ENCODE results near the gene TCF4. TPM values are rescaled to one million over a fixed set of nuclear protein-coding genes. Genes with fewer than 3 reads are reported as not detected.

The TCF4 gene
- total RNA-seq, 1 donor from 2014 or later, result 159 TPM

DNA sequence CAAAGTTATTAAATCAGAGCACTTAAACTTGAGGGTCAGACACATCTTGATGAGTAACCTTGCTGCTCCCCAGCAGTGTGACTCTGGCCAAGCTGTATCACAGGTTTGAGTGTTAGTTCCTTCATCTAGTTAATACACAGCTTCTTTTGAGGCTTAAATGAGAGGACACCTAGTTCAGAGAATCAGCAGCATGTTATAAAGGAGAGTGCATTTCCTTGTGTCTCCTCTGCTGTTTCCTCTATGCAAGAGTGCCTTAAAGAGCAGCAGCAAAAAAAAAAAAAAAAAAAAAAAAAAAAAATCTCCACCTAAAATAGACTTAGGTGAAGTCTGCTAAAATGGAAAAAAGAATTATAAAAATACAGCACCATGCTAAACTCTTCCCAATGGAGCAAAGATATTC, 261.9 kb downstream of the TCF4 start:
- no peak for DNase-seq (ENCODE audit: low spot score)

DNA sequence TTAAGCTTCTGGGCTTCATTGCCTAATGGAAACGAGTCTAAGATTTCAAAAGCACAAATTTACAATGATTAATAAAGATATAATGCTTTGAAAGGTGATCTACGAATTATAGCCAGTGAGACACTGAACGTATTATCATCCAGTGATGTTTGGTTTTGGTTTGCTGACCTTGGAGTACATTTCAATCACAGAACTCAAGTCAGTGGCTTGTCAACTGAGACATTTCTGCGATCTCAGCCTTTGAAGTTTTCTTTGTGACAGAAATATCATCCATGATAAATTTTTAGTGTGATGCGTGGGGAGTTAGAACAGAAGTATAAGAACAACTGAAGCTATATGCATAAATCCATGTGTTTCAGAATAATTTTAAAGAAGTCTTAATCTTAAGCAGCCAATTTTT, 263.8 kb downstream of the TCF4 start:
- DNase-seq (ENCODE audit: low spot score), result no peak

DNA sequence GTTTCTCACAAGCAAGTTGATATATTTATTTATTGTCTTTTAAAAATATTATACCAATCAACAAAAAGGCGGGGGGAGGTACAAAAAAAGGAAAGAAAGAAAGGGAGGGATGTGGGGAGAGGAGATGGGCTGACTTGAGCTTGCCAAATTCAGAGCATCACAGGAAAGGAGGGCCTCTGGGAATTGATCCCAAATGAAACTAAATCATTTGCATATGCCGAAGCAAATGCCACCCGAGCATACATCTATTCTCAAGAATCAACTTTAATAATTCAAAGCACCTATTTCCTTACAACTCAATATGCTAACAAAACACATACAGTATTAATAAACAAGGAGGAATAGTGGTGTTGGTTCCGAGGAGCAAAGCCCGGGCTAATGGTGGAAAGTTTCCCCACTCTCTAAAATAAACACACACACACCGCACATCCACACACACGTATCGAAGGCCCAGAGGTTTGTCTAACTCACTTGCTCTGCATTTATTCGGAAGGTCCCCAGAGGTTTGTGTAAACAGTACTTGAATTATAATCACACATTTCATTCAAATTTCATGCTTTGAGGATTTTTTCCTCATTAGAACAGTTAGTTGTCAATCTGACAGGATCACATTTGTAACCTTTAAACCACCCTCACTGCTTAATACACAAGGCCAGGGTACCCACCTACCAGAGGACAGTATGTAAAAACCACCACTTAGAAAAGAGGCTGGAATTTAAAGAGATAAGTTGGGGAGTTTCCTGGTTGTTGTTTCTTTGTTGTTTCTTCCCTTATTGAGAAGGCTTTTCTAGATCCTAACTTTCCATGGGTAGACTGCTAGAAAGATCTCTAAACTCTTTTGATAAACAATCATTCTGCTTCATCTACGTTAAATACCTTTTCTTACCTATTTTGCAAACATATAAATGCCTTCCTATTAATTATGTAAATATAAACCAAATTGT, 264.7 kb downstream of the TCF4 start:
- DNase-seq (ENCODE audit: low spot score), result no peak

DNA sequence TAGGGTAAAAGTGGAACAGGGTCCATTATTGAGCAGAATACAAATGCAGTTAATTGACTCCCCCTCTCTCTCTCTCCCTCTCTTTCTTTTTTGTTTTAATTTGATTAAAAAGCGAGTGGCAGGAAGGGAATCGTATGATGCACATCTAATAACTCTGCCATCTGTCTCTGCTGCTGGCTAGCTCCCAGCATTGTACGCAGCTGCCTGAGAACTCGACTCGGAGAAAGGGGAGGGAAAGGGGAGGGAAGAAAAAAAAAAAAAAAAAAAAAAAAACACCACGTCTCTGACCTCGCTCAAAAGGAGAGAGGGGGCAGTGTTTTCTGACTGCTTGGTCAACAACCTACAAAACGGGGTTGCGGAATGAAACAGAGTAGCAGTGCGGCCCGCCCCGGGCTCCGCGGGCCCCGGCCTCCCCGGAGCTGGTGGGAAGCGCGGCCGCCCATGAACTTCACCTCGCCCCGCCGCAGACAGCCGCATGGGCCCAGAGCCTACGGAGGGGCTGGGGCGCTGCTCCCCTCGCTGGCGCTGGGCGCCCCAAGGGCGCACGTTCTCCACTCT, 265.7 kb downstream of the TCF4 start:
- no peak for DNase-seq (ENCODE audit: low spot score)

DNA sequence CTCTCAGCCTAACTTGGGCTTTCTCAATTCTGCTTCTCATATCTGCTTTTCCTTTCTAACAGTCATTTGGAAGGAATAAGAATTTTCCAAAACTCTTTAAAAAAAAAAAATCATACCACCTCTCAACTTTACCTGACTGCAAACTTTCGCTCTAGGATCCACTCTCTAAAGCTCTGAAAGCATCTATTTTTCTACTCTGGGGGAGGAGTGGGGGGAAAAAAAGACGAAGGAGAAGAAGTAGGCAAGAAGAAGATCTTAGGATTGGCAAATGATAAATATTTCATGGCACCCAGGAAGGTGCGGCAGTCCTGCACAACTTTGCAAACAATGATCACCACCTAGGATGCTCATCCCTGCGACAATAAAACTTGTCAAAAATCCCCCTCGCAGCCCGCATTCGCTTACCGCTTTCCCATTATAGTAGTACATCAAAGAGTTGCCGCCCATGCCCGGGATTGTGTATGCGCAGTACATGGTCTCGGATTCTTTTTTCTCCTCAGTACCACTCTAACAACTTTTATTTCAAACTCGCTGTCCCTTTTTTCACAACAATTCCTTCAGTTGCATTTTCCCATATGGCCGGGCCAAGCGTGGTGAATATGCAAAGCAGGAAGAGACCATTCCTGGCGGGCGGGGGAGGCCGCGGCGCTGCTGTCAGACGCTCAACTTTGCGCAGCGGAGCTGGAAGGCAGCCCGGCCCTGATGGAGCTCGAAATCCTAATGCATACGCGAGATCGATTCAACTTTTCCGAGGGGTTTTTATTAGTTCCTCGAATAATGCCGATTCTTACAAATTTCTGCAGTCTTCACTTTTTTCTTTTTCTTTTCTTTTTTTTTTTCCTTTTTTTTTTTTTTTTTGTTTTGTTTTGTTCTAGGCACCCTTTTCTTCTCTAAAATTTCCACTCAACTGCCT, 266.5 kb downstream of the TCF4 start:
- DNase-seq (ENCODE audit: low spot score), result peak; percentile 95

DNA sequence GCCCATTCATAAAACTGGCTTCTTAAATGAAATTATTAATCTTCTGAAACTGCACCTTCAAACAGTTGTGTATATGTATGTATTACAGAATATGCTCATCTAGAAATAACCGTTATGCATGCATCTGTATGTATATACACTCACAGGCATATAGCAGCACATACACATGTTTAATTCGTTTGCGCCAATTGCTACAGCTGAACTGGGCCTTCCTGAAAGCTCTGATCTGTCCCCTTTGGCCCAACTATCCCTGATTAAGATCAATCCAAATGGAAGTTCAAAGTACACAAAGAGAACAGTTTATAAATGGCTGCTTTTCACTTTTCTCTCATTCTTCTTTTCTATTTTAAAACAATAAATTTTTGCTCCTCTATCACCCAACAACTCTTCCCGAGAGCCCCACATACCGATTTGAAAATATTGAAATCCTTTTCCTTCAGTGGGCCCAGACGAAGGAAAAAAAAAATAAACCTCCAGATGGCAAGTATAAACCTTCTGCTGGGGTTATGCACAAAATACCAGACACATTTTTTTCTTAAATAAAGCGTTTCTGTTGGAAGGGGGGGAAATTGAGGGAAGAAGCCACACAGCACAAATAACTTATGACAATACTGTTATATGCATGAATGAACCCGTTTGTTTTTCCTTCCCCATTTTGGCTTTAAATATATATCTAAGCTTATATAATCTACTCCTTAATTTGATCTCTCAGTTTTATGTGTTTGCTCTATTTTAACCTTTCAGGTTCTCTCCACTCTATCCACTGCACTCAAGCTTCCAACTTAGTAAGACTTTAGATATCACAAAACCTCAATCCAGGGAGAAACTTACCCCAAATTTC, 267.3 kb downstream of the TCF4 start:
- no peak for DNase-seq (ENCODE audit: low spot score)

DNA sequence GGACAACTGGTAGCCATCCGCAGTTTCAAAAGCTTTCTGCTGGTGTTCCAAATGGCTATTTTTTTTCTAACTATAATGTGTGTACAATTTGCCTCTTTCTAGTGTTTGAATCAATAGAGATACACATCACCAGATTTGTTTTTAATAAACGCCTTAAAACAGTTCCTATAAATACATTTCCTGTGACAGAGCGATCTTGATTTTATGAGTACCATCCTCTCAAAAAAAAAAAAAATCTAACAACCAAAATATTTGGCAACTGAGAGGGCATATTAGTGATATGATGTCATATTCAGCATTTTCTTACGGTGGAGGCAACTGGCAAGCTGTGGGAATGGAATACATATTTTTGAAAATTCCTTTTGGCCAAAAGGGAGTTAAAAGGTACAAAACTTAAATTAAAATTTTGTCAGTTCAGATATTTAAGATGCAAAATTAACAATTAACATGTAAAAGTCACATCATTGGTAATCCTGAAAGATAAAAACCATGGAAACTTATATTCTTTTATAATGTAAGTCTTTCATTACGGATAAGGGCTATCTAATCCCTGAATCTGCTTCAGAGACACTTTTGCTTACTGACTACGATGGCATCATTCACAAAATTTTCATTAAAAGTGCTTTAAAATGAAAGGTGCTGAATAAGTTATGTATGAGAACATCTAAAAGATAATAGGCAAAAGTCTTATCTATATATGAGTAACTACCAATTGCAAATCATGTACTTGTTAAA, 268.4 kb downstream of the TCF4 start:
- no peak for DNase-seq (ENCODE audit: low spot score)

DNA sequence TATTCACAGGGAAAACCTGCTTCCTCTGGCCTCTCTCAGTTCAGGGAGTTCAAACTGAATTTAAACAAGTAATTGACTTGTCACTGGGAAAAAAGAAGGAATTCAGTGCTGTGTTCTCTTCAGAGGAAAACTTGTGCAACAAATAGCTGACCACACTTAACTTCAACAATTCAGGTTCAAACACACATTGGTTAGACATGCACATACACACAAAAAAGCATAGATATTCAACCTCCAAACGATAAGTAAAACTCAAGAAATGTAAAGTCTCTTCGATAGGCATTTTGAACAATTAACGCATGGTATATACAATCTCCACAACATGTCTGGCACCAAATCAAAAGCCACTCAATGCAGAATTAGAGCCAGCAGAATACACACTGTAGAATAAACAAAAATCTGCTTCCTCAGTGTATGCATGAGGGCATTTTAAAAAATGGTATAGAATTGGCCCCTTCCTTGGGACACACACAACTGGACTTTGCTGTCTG, 269.0 kb downstream of the TCF4 start:
- DNase-seq (ENCODE audit: low spot score), result no peak

DNA sequence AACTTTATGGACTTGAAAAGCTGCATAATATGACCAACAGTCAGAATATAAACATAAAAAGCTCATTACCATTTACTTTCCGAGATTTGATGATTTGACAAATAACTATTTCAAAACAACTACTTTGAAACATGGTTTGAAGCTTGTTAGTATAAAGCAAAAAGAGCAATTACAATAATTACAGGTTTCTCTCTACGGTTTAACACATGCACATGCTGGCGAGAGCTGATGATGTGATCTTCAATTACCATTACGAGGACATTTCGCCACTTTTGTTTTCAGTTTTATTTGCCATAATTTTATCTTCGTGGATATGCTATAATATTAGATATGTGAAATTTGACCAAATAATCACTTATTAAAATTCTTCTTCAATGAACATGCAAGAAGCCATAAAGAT, 270.1 kb downstream of the TCF4 start:
- no peak for DNase-seq (ENCODE audit: low spot score)

DNA sequence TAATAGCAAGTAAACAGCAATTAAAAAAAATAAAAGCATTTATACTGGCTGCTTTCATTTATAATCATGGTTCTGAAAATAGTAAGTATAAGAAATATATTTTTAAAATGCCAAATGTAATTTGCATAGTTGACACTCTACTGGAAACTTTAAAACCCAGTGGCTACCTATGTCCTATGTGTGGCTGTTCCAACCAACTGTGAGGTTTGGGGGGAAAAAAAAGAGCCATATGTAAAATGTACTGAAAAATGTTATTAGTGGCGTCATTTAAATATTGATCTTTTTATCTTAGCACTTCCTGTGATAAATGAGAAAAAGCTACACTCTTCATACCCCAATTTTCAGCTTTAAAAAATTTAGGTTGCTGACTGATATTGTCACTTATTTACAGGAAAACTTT, 270.7 kb downstream of the TCF4 start:
- DNase-seq (ENCODE audit: low spot score), result no peak

DNA sequence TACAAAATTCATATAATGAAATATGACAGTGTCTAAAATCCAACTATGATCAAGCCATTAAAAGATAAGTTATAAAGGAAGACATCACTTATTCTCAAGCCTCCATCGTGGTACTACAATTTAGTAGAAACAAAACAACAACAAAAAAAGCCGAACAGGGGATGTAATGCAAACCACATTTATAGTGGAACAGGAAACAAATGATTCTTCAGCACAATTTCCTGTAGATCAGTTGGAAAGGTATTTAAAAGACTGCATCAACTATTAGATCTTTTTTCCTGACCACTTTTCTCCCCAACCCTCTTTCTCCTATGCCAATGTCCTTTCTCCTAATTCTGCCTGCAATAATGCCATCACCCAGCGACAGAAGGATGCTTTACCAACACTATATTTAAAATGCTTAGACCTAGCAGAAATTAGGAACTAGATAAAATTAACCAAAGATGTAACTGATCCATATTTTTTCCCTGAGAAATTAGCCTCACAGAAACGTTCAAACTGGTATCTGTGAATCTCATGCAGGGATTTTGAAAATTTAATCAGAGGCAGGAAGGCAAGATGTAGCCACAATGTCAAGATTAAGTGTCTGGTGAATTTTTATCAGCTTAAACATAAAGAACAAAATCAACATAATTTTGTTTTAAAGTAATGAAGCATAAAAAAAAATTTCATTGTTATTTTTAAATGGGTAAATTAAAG, 271.4 kb downstream of the TCF4 start:
- no peak for DNase-seq (ENCODE audit: low spot score)

DNA sequence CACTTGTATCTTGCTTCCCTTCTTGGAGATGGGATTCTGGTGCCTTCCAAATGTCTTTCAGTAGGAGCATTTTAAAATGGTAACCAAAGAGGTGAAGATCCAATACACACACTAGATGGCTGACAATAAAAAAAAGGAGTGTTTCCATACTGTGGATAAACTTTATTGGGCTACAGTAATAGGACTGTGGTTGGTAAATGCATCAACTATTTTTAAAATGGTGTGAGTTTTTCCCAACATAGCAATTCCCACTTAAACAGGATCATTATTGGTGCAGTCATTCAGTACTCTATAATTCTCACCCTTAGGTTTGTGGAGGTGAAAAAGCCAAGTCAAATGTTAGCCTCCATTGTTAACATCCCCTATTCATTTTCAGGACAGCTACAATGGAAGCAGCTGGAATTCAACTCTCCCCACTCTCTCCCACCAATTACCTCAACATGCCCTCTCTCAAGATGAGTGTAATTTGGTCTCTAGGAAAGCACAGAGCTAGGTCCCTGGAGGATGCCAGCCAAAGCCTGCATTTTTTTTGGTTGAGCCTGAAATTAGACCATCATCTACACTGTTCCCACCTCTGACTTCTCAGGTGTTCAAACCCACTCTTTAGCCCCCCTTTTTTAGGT, 273.3 kb downstream of the TCF4 start:
- DNase-seq (ENCODE audit: low spot score), result no peak

DNA sequence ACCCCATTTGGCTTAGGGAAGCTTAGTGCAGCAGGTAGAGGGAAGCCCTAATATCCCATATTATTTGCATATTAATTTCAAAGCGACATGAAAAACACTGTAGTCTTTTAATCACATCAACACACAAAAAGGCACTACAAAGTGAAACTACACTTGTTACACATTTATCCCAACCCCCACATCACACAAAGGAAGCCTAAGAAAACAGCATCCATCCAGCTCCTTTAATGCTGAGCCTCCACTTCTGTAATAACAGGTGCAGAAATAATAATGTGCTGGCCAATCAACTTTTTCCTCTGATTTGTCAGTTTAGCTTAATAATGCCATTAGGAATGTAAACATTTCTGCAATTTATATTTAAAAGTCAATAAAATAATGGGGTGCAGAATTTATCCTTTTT, 274.0 kb downstream of the TCF4 start:
- no peak for DNase-seq (ENCODE audit: low spot score)

DNA sequence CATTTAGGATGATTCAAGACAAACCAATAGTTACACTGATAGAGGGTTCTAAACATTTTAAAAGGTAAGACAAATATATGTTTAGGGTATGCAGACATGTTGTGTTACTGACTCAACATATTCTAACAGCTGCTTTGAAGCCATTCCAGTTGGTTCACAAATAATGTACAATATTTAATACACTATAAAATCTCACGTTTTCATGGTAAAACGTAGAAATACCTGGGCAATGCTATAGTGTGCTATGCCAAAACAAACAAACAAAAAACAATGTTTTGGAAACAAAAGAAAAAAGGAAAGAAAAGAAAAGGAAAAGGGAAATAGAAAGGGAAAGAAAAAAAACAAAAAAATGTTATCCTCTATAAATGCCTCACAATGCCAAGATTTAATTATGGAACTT, 277.1 kb downstream of the TCF4 start:
- no peak for DNase-seq (ENCODE audit: low spot score)

DNA sequence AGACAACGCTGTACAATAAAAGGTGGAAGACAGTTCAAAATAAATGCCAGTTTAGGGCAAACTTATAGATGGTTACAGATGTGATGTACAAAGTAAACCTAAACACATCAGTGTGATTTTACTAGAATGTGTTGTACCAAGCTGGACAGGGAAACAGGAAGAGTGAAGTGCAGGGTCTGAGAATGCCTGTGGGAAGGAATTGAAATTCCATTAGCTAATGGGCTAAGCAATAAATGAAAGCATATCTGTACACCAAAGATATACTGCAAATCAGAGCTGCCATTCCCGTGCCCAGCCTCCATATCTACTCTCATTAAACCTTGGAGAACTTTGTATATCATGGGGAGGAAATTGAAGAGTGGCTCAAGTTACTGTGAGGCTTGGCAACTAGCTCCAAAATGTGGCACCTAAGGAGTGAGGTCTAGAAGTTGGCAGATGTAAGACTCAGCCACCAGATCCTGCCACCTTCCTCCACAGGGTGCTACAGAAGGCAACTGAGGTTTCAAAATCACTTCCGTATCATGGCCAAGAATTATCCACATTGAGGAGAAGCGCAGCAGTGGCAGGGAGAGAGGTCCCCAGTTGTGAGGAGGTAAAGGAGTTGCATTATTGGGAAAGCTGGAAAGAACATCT, 277.8 kb downstream of the TCF4 start:
- no peak for DNase-seq (ENCODE audit: low spot score)

DNA sequence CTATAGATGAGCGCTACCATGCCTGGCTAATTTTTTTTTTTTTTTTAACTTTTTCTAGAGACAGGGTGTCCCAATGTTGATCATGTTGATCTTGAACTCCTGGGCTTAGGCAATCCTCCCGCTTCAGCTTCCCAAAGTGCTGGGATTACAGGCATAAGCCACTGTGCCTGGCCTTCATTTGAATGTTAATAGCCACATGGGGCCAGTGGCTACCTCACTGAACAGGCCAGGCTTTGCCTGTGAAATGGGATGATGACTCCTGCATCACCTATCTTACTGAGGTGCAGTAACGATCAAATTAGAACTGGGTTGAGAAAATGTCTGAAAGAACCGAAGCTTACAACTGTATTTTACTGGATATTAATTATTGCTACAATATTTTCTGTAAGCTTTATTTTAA, 278.7 kb downstream of the TCF4 start:
- DNase-seq (ENCODE audit: low spot score), result no peak

DNA sequence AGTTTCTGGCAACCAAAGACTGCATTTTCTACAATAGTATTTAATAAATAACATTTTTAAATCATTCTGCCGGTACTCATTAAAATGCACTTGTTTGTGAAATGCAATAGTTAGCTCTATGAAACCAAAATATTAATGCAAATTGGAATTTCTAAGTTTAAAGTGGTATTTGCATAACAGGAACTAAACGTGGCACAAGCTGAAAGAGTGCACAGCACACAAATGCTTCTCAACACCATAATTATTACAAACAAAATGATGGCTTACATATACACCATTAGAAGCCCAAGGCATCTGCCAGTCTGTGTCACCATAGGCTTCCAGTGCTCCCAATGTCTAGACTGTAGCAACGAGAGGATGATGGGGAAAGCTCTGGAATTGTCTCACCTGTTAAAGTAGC, 280.5 kb downstream of the TCF4 start:
- no peak for DNase-seq (ENCODE audit: low spot score)

DNA sequence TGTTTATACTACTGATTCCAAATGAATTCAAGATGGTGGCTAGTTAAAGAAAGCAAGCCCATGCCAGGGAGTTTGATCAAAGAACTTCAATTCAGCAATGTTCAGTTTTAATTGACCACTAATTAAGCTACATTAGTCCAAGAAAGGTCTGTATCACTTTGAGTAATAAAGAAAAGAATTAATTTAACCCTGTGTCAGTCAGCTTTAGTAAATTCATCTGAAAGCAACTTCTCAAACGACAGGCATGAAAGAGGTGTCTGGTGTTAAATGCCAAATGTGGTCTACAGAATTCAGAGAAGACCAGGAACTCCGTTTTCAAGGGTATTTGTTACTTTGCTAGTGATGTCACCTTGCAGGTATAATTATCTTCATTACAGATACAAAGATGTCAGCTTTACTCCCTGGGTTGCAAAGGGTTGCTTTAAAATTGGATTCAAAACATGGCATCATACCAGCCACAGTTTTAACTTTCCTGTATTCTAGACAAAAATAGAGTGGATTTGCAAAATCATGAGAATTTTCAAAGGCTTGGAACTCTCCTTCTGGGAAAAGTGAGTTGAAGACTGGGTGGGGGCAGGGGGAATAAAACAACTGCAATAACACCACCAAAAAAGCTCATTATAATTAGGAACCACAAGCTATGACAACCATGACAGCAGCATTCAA, 281.5 kb downstream of the TCF4 start:
- DNase-seq (ENCODE audit: low spot score), result no peak
